ENCODE results near the gene PPP6R1.

- TF ChIP-seq CTCF (IDR thresholded peaks at IDR 0.05 in 4 of 5, conservative IDR thresholded peaks at IDR 0.05 in 1 of 5) (no peak), POLR2A (IDR thresholded peaks at IDR 0.05) (no peak)
Measured at GRCh38 chr19:55212447-55212846, 46.4 kb downstream of the PPP6R1 start.

Data from gastrocnemius medialis (tissue), 4 donors.